Pancreas (tissue), 10 donors: ENCODE results near the gene RALA. TPM values are rescaled to one million over a fixed set of nuclear protein-coding genes. Genes with fewer than 3 reads are reported as not detected.

Experiments used
- ATAC-seq, 4 donors: fragments of 200-7000 bp; cut with Tn5 transposase; one replicate each; pipeline versions ENCODE4 v1.8.0 to v1.9.1; 2020; ENCODE audit warnings: mild to moderate bottlenecking in 4 of 4, moderate library complexity in 4 of 4
- DNase-seq, 6 donors: peaks; one replicate each; pipeline ENCODE4 v3.0.0-alpha.2; 2020
- FAIRE-seq: peaks from 2 replicates; lab custom pipeline; 2012; peaks lifted over from hg19 to GRCh38; lab: Jason Lieb, UNC
- H3K27ac ChIP-seq, 4 donors: fragments of 200-600 bp; sonication (generic); 1 replicate in 3 of 4; 2 replicates in 1 of 4; pipeline versions ENCODE4 v1.5.0 to v1.8.0; 2020
- H3K27me3 ChIP-seq, 4 donors: fragments of 200-600 bp; one replicate each; pipeline ENCODE4 v1.8.0; 2021
- H3K36me3 ChIP-seq, 3 donors: fragments of 200-600 bp; sonication (generic) in 1 of 3; one replicate each; pipeline versions ENCODE4 v1.5.0 to v1.8.0; 2020 to 2021
- H3K4me1 ChIP-seq, 3 donors: fragments of 200-600 bp; one replicate each; pipeline ENCODE4 v1.8.0; 2021
- H3K4me3 ChIP-seq, 4 donors: fragments of 200-600 bp; sonication (generic) in 2 of 4; one replicate each; pipeline versions ENCODE4 v1.5.0 to v1.8.0; 2020 to 2021
- H3K9me3 ChIP-seq, 4 donors: fragments of 200-600 bp; one replicate each; pipeline ENCODE4 v1.8.0; 2021
- WGBS, 2 donors: extraction: QIAGEN DNeasy Blood & Tissue Kit; methylation state at CpG; one replicate each; pipeline ENCODE4 v1.1.7; 2013; 5-methylcytosine and 5-hydroxymethylcytosine counted together
- intact Hi-C, 3 donors: fragments of 100-400 bp; cut with DNase I; formaldehyde crosslinking; loops; one replicate each; pipeline versions ENCODE4 v1.11.1 to v1.14.2; 2022
- polyA plus RNA-seq, 2 donors: library from polyadenylated mRNA; stranded (reverse); fragments of 200-250 nt; gene quantifications; one replicate each; pipeline ENCODE4 v1.2.3, GENCODE V29; 2013
- total RNA-seq, 6 donors: library from RNA; stranded (reverse); fragmentation: NEBNext Ultra II Directional in 4 of 6; extraction: Animal tissue kit (Norgen Biotek cat#: 25700) in 4 of 6; gene quantifications; one replicate each; pipeline versions ENCODE4 v1.2.1 to v1.2.4, GENCODE V29; 2021 to 2023
- TF ChIP-seq, protein P1 (sequence below), 4 donors: fragments of 200-600 bp; sonication (generic) in 3 of 4; IDR thresholded peaks; one replicate each; pipeline versions ENCODE4 v1.5.0 to v1.8.0; 2021; ENCODE audit warnings: antibody characterized with exemption in 4 of 4
- donor health status: healthy with polysubstance abuse.
- donor health status: DM: no; HTN: no; CAD: no; lungs with moderate emphysema.
- donor health status: DM: no; HTN: no; CAD: no.
- donor health status: control.
- donor health status: control.
- donor health status: Bipolar disorder and iron deficiency.
- donor health status: DM: yes; HTN: yes; CAD: no.
- donor health status: DM: no; HTN: no; CAD: no.
- donor health status: DM: no; HTN: no; CAD: no.
- donor health status: DM: yes; HTN: yes; CAD: no.

The RALA gene
- total RNA-seq (10 to 100 TPM in 2 of 6 donors, 1 to 10 TPM in 4; 7.0 to 19.1 (median 8.8) TPM), polyA plus RNA-seq (10 to 100 TPM in 1 of 2 donors, 1 to 10 TPM in 1; 7.9 to 12.1 TPM)

- 0 to 1% methylated on average over 43 to 56 of the region's 56 CpGs for WGBS, 2 donors
- H3K36me3 ChIP-seq = no peaks in the 10 kb centered on the region
- intact Hi-C loops = no loop called here
Measured at GRCh38 chr7:39623047-39623731, at the start of gene RALA. Gene RALA, plus strand, starts transcription at chr7:39623572. Its CDS starts 63,096 bp downstream, at chr7:39686668.

GRCh38 chr7:39574673-39575349 lies 48.6 kb upstream of the RALA start:
- TF ChIP-seq, protein P1, sequence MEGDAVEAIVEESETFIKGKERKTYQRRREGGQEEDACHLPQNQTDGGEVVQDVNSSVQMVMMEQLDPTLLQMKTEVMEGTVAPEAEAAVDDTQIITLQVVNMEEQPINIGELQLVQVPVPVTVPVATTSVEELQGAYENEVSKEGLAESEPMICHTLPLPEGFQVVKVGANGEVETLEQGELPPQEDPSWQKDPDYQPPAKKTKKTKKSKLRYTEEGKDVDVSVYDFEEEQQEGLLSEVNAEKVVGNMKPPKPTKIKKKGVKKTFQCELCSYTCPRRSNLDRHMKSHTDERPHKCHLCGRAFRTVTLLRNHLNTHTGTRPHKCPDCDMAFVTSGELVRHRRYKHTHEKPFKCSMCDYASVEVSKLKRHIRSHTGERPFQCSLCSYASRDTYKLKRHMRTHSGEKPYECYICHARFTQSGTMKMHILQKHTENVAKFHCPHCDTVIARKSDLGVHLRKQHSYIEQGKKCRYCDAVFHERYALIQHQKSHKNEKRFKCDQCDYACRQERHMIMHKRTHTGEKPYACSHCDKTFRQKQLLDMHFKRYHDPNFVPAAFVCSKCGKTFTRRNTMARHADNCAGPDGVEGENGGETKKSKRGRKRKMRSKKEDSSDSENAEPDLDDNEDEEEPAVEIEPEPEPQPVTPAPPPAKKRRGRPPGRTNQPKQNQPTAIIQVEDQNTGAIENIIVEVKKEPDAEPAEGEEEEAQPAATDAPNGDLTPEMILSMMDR (IDR thresholded peaks at IDR 0.05) = no peak
- WGBS, 2 donors = 91 to 93% methylated on average over 2 of the region's 2 CpGs
- Histone ChIP-seq H3K27ac (no peak overlapping the region), H3K4me3 (no peak overlapping the region), H3K4me1 (no peaks in the 10 kb centered on the region), H3K27me3 (no peaks in the 10 kb centered on the region), H3K36me3 (no peaks in the 10 kb centered on the region), H3K9me3 (no peaks in the 10 kb centered on the region)
- no peak for ATAC-seq
- intact Hi-C loops = loop anchor here in 1 of 3 donors (5.0 kb wide), 1 partner anchor 172 kb away; no protein-coding TSS in a partner anchor
- no peak for DNase-seq
- FAIRE-seq = no peak

More at GRCh38 chr7:39623047-39623731, at the start of gene RALA:
- TF ChIP-seq, protein P1 (IDR thresholded peaks at IDR 0.05) = no peak
- no peaks in the 10 kb centered on the region for H3K27me3 ChIP-seq
- FAIRE-seq (no peak), ATAC-seq (peak; percentile 98 to 99 (median 98)), DNase-seq (peak; percentile 89 to 96 (median 92))
- H3K9me3 ChIP-seq = no peaks in the 10 kb centered on the region
- peak within 1 kb of the TSS; percentile 83 to 98 (median 92) for H3K4me3 ChIP-seq
- peaks cover 0 to 29% (median 17%) of the 10 kb centered on the region in 3 donors for H3K4me1 ChIP-seq
- H3K27ac ChIP-seq = peak within 1 kb of the TSS; percentile 77 to 86 (median 85)

GRCh38 chr7:39577229-39577874 lies 46.0 kb upstream of the RALA start:
- Histone ChIP-seq H3K27me3 (no peaks in the 10 kb centered on the region), H3K27ac (no peak overlapping the region), H3K4me3 (no peak overlapping the region), H3K4me1 (no peaks in the 10 kb centered on the region), H3K36me3 (no peaks in the 10 kb centered on the region), H3K9me3 (no peaks in the 10 kb centered on the region)
- TF ChIP-seq, protein P1 (IDR thresholded peaks at IDR 0.05) = no peak
- DNase-seq = peak in 2 of 6 donors; percentile 14 to 72
- intact Hi-C loops = loop anchor here in 1 of 3 donors (5.0 kb wide), 1 partner anchor 170 kb away; no protein-coding TSS in a partner anchor
- ATAC-seq = no peak
- no peak for FAIRE-seq
- 89 to 96% methylated on average over 26 to 27 of the region's 27 CpGs for WGBS, 2 donors

DNA sequence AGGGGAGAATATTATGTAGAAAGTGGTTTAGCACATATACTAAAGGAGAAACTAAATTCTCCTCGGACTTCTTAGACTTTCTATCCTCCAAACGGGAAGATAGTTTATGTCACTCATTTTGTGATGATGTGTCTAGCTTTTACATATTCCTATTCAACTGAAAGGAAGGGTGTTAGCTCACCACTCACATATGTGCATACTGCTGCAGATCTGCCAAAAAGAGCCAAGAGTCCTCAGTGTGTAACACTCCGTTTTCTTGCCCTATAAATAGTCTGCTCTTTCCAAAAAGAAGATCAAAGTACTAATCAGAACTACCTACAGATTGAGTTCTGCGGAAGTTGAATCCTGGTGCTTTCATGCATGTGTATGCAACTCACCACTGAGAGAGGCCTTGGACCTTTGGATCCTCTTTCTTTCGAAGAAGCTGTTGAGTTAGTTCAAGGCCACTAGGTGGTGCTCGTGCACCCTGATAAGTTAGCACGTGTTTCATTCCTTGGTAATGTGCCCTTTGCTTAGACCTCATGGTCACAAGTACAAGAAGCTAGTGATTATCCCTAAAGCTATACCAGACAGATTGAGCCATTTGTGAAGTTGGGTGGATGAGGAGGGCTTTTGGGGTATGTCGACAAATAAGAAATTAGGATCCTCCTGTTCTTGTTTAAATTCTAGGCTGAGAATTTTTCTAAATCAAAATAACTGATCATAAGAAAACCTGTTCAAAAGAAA lies 43.1 kb upstream of the RALA start:
- DNase-seq (peak; percentile 48 to 85 (median 72)), FAIRE-seq (peak; percentile 75)
- H3K36me3 ChIP-seq = no peaks in the 10 kb centered on the region

More for the DNA sequence above, 43.1 kb upstream of the RALA start:
- H3K4me1 ChIP-seq = no peaks in the 10 kb centered on the region
- no peak overlapping the region for H3K4me3 ChIP-seq
- intact Hi-C loops = loop anchor here in 1 of 3 donors (5.0 kb wide), 1 partner anchor 167 kb away; no protein-coding TSS in a partner anchor
- H3K27me3 ChIP-seq = no peaks in the 10 kb centered on the region
- H3K9me3 ChIP-seq = no peaks in the 10 kb centered on the region
- TF ChIP-seq, protein P1 (IDR thresholded peaks at IDR 0.05) = peak; percentile 68 to 88 (median 85)
- 10% methylated on average over 8 of the region's 8 CpGs for WGBS, 2 donors
- H3K27ac ChIP-seq = no peak overlapping the region
- ATAC-seq = peak; percentile 98 to 100 (median 100)
